A549 (cell line): Measurements from ENCODE around the gene MPRIP. TPM values are rescaled to one million over a fixed set of nuclear protein-coding genes. Genes with fewer than 3 reads are reported as not detected.

Experiments used
- ATAC-seq, 2 experiments: fragments of 200-7000 bp in 1 of 2; fragments of >200 bp in 1 of 2; cut with Nextera tagmentation in 1 of 2; cut with Tn5 transposase in 1 of 2; 3 replicates each; pipeline versions ENCODE4 v1.8.0 to v1.9.1; 2018 to 2020; ENCODE audit warnings: mild to moderate bottlenecking in 1 of 2, moderate library complexity in 1 of 2
- CTCF ChIA-PET: fragments of 300-600 bp; sonication (Branson Sonifier 250); formaldehyde crosslinking; extraction: SDS; loops from one replicate; lab custom pipeline; 2021; ENCODE audit warnings: antibody characterized with exemption, inconsistent platforms; lab: Yijun Ruan, JAX
- POLR2A ChIA-PET: fragments of 350-600 bp; formaldehyde crosslinking; extraction: SDS; loops from one replicate; lab custom pipeline; 2021; ENCODE audit warnings: antibody characterized with exemption, inconsistent platforms; lab: Yijun Ruan, JAX
- DNase-seq, 2 experiments: peaks; one replicate each; pipeline versions ENCODE4 v3.0.0 to v3.0.0-alpha.2; 2011 to 2016; ENCODE audit warnings: low read depth in 1 of 2, low spot score in 1 of 2
- FAIRE-seq: peaks from 2 replicates; lab custom pipeline; 2011; peaks lifted over from hg19 to GRCh38; lab: Jason Lieb, UNC
- H3K27ac ChIP-seq, 2 experiments: fragments of >200 bp; sonication (Bioruptor Twin); formaldehyde crosslinking; 3 replicates each; pipeline ENCODE4 v1.5.1; 2016 to 2017
- H3K4me1 ChIP-seq: fragments of >200 bp; sonication (Bioruptor Twin); formaldehyde crosslinking; 3 replicates; pipeline ENCODE4 v1.6.1; 2016
- H3K4me2 ChIP-seq: fragments of >200 bp; sonication (Bioruptor Twin); formaldehyde crosslinking; 3 replicates; pipeline ENCODE4 v1.6.1; 2016
- H3K4me3 ChIP-seq: fragments of >200 bp; sonication (Bioruptor Twin); formaldehyde crosslinking; 3 replicates; pipeline ENCODE4 v1.5.1; 2016
- H3K9me3 ChIP-seq: fragments of >200 bp; sonication (Bioruptor Twin); formaldehyde crosslinking; 3 replicates; pipeline ENCODE4 v1.6.1; 2016
- BCL3 ChIP-seq: fragments of >200 bp; sonication (Bioruptor Twin); formaldehyde crosslinking; IDR thresholded peaks from 3 replicates; pipeline ENCODE4 v1.6.1; 2016
- CBX2 ChIP-seq: fragments of 200-600 bp; sonication (generic); IDR thresholded peaks from 2 replicates; pipeline ENCODE4 v1.6.1; 2016; ENCODE audit warnings: low read depth, mild to moderate bottlenecking, borderline replicate concordance
- CBX8 ChIP-seq: fragments of 200-600 bp; sonication (generic); IDR thresholded peaks from 2 replicates; pipeline ENCODE4 v1.6.1; 2016
- EHF ChIP-seq: fragments of 250-450 bp; sonication (Bioruptor Pico); IDR thresholded peaks from 2 replicates; pipeline ENCODE4 v1.5.0; 2020; ENCODE audit warnings: mild to moderate bottlenecking
- FOSL2 ChIP-seq, 2 experiments: fragments of 450-650 bp in 1 of 2; fragments of >200 bp in 1 of 2; sonication (Bioruptor Twin) in 1 of 2; formaldehyde crosslinking; IDR thresholded peaks; 2 replicates each; pipeline versions ENCODE4 v1.5.0 to v1.6.1; 2016 to 2020; ENCODE audit warnings: mild to moderate bottlenecking in 1 of 2, moderate library complexity in 1 of 2
- HDAC2 ChIP-seq: fragments of 200-600 bp; sonication (generic); IDR thresholded peaks from 2 replicates; pipeline ENCODE4 v1.6.1; 2016
- HMGXB4 ChIP-seq: fragments of 250-450 bp; sonication (Bioruptor Pico); IDR thresholded peaks from 2 replicates; pipeline ENCODE4 v1.5.0; 2021; ENCODE audit warnings: mild to moderate bottlenecking, moderate library complexity, borderline replicate concordance
- HOXB5 ChIP-seq: fragments of 250-450 bp; sonication (Bioruptor Pico); IDR thresholded peaks from 2 replicates; pipeline ENCODE4 v1.5.0; 2020; ENCODE audit warnings: mild to moderate bottlenecking, moderate library complexity
- KDM1A ChIP-seq: fragments of 200-600 bp; sonication (generic); IDR thresholded peaks from 2 replicates; pipeline ENCODE4 v1.6.1; 2016; ENCODE audit warnings: low read depth, mild to moderate bottlenecking
- MAZ ChIP-seq: fragments of 150-350 bp; IDR thresholded peaks from 2 replicates; pipeline ENCODE4 v1.6.1; 2014; ENCODE audit warnings: antibody characterized with exemption, low read depth, low read length, borderline replicate concordance
- NPAS2 ChIP-seq: fragments of 250-450 bp; sonication (Bioruptor Pico); IDR thresholded peaks from 2 replicates; pipeline ENCODE4 v1.8.0; 2022; ENCODE audit warnings: mild to moderate bottlenecking, moderate library complexity, borderline replicate concordance
- POLR2A ChIP-seq: IDR thresholded peaks from 2 replicates; pipeline ENCODE4 v1.6.1; 2012; ENCODE audit warnings: mild to moderate bottlenecking, low read length
- RAD21 ChIP-seq, 2 experiments: fragments of >200 bp in 1 of 2; sonication (Bioruptor Twin) in 1 of 2; formaldehyde crosslinking in 1 of 2; IDR thresholded peaks in 1 of 2; conservative IDR thresholded peaks in 1 of 2; 2 replicates in 1 of 2; 3 replicates in 1 of 2; pipeline ENCODE4 v1.6.1; 2012 to 2018; ENCODE audit warnings: inconsistent platforms in 1 of 2
- RARB ChIP-seq: fragments of 250-450 bp; sonication (Bioruptor Pico); IDR thresholded peaks from 2 replicates; pipeline ENCODE4 v1.8.0; 2021; ENCODE audit warnings: mild to moderate bottlenecking, moderate library complexity
- RFX5 ChIP-seq: fragments of 450-650 bp; IDR thresholded peaks from 2 replicates; pipeline ENCODE4 v1.7.1; 2014; ENCODE audit warnings: antibody characterized with exemption, mild to moderate bottlenecking, moderate library complexity
- RNF2 ChIP-seq: fragments of 200-600 bp; sonication (generic); IDR thresholded peaks from 2 replicates; pipeline ENCODE4 v1.6.1; 2016; ENCODE audit warnings: low read depth, mild to moderate bottlenecking, antibody characterized with exemption, moderate library complexity, borderline replicate concordance
- SMC3 ChIP-seq: fragments of >200 bp; sonication (Bioruptor Twin); formaldehyde crosslinking; IDR thresholded peaks from 3 replicates; pipeline ENCODE4 v1.6.1; 2018; ENCODE audit warnings: inconsistent platforms
- SREBF2 ChIP-seq: fragments of 450-650 bp; IDR thresholded peaks from 2 replicates; pipeline ENCODE4 v1.6.1; 2014; ENCODE audit warnings: mild to moderate bottlenecking, moderate library complexity
- TFCP2L1 ChIP-seq: fragments of 250-450 bp; sonication (Bioruptor Pico); IDR thresholded peaks from 2 replicates; pipeline ENCODE4 v1.5.0; 2021; ENCODE audit warnings: mild to moderate bottlenecking
- ZFP36 ChIP-seq: fragments of 450-650 bp; IDR thresholded peaks from 2 replicates; pipeline ENCODE4 v1.6.1; 2014; ENCODE audit warnings: borderline replicate concordance; ENCODE audit not compliant: partially characterized antibody
- ZNF302 ChIP-seq: fragments of 250-450 bp; sonication (Bioruptor Pico); IDR thresholded peaks from 2 replicates; pipeline ENCODE4 v1.9.0; 2021; ENCODE audit warnings: inconsistent platforms, mild to moderate bottlenecking, moderate library complexity
- ZSCAN20 ChIP-seq: fragments of 250-450 bp; sonication (Bioruptor Pico); IDR thresholded peaks from 2 replicates; pipeline ENCODE4 v1.8.0; 2022; ENCODE audit warnings: mild to moderate bottlenecking, moderate library complexity
- WGBS: methylation state at CpG from one replicate; pipeline ENCODE4 v1.1.6; 2017; ENCODE audit errors: missing lambda C conversion rate; 5-methylcytosine and 5-hydroxymethylcytosine counted together
- polyA plus RNA-seq, 4 experiments: library from polyadenylated mRNA; depleted of rRNA in 3 of 4; stranded (reverse); fragments of >200 nt; fragmentation: RNase III in 1 of 4; extraction: RNeasy Plus Mini Kit Qiagen cat#74134 plus additional on column Dnase treatment in 1 of 4; gene quantifications; 2 replicates in 3 of 4; 3 replicates in 1 of 4; pipeline ENCODE4 v1.2.3, GENCODE V29; 2011 to 2017

The MPRIP gene
- polyA plus RNA-seq, 2 of the 4 experiments (the other 2 are of a cell fraction) = 147 to 228 TPM

GRCh38 chr17:17206913-17207335 lies 164.7 kb downstream of the MPRIP start:
- no peak for TF ChIP-seq KDM1A
- TF ChIP-seq, all 56 proteins: peak for 0
- no peaks in the 10 kb centered on the region for H3K9me3 ChIP-seq
- no peak overlapping the region; the same call in 2 of the 3 replicates for H3K4me3 ChIP-seq
- DNase-seq = no peak
- ChIA-PET POLR2A (no interaction called here), CTCF (interaction anchor here (0.8 to 2.1 kb wide), 8 partner anchors 8 to 208 kb away, joined by 3 to 8 read pairs (median 4); no protein-coding TSS in a partner anchor)
- H3K4me1 ChIP-seq = peaks cover 19% of the 10 kb centered on the region
- FAIRE-seq = no peak
- peak overlapping the region; percentile 84 to 89; a peak in 5 of 6 replicates for H3K27ac ChIP-seq
- 86% methylated on average over 16 of the region's 16 CpGs for WGBS
- peak; percentile 6 to 15; a peak in 4 of 6 replicates for ATAC-seq
- peak overlapping the region; percentile 99 for H3K4me2 ChIP-seq

GRCh38 chr17:17207998-17208397 lies 165.7 kb downstream of the MPRIP start:
- ATAC-seq = no peak
- peaks cover 19% of the 10 kb centered on the region for H3K4me1 ChIP-seq
- 95% methylated on average over 8 of the region's 8 CpGs for WGBS
- no peak overlapping the region for H3K4me2 ChIP-seq
- no peak for TF ChIP-seq ZSCAN20 (CRISPR knock-in tag)
- TF ChIP-seq FOSL2 (IDR thresholded peaks at IDR 0.05) = no peak
- TF ChIP-seq FOSL2 (CRISPR knock-in tag; IDR thresholded peaks at IDR 0.05) = no peak
- no peak for TF ChIP-seq CBX2
- no peak for TF ChIP-seq ZFP36
- TF ChIP-seq BCL3 = no peak
- TF ChIP-seq TFCP2L1 = no peak
- no peak for TF ChIP-seq HMGXB4 (CRISPR knock-in tag)
- no peak for TF ChIP-seq SREBF2
- TF ChIP-seq RNF2 = no peak
- TF ChIP-seq NPAS2 (CRISPR knock-in tag) = no peak
- no peak for TF ChIP-seq MAZ
- H3K9me3 ChIP-seq = no peaks in the 10 kb centered on the region
- no peak overlapping the region for H3K27ac ChIP-seq
- H3K4me3 ChIP-seq = no peak overlapping the region
- ChIA-PET POLR2A (no interaction called here), CTCF (interaction anchor here (1.1 to 2.1 kb wide), 5 partner anchors 9 to 66 kb away, joined by 3 to 8 read pairs (median 3); no protein-coding TSS in a partner anchor)
- DNase-seq = no peak
- FAIRE-seq = no peak

GRCh38 chr17:17213775-17214174 lies 171.5 kb downstream of the MPRIP start:
- H3K9me3 ChIP-seq = no peaks in the 10 kb centered on the region

More at GRCh38 chr17:17213775-17214174, 171.5 kb downstream of the MPRIP start:
- Histone ChIP-seq H3K4me2 (no peak overlapping the region), H3K4me3 (no peak overlapping the region), H3K4me1 (no peaks in the 10 kb centered on the region), H3K27ac (no peak overlapping the region)
- ATAC-seq (no peak), DNase-seq (no peak), FAIRE-seq (no peak)
- WGBS = 81% methylated on average over 10 of the region's 10 CpGs
- ChIA-PET POLR2A (no interaction called here), CTCF (interaction anchor here (1.1 to 2.5 kb wide), 5 partner anchors 9 to 212 kb away, joined by 3 to 10 read pairs (median 4); no protein-coding TSS in a partner anchor)
- no peak for TF ChIP-seq ZNF302
- TF ChIP-seq RARB (CRISPR knock-in tag) = no peak
- TF ChIP-seq SREBF2 = no peak
- no peak for TF ChIP-seq EHF
- TF ChIP-seq RAD21 (conservative IDR thresholded peaks at IDR 0.05 in 1 of 2, IDR thresholded peaks at IDR 0.05 in 1 of 2) = no peak
- TF ChIP-seq SMC3 = no peak
- TF ChIP-seq HDAC2 = no peak
- no peak for TF ChIP-seq RFX5
- TF ChIP-seq POLR2A = no peak
- no peak for TF ChIP-seq CBX8
- no peak for TF ChIP-seq HOXB5 (CRISPR knock-in tag)
